H1 (cell line): ENCODE results near the gene B3GAT1. TPM values are rescaled to one million over a fixed set of nuclear protein-coding genes. Genes with fewer than 3 reads are reported as not detected.

Experiments used
- CTCF ChIA-PET: fragments of 300-600 bp; sonication (Branson Sonifier 250); formaldehyde crosslinking; loops from one replicate; lab custom pipeline; 2021; ENCODE audit not compliant: partially characterized antibody; lab: Charles Lee
- POLR2A ChIA-PET: fragments of 300-600 bp; sonication (Branson Sonifier 250); formaldehyde crosslinking; loops from one replicate; lab custom pipeline; 2021; ENCODE audit warnings: inconsistent platforms; ENCODE audit not compliant: partially characterized antibody; lab: Charles Lee
- DNase-seq, 2 experiments: peaks; one replicate each; pipeline versions ENCODE4 v3.0.0 to v3.0.0-alpha.2; 2010 to 2022; ENCODE audit warnings: low spot score in 2 of 2, low read depth in 1 of 2, mixed read lengths in 1 of 2
- FAIRE-seq: peaks from 2 replicates; lab custom pipeline; 2011; peaks lifted over from hg19 to GRCh38; lab: Jason Lieb, UNC
- H2AFZ ChIP-seq: 2 replicates; pipeline ENCODE4 v1.8.1; 2012; ENCODE audit warnings: low read length, inconsistent platforms
- H2AK5ac ChIP-seq: 2 replicates; pipeline ENCODE4 v1.6.1; 2013; ENCODE audit warnings: low read depth, low read length
- H2BK120ac ChIP-seq: replicated peaks from 2 replicates; pipeline ENCODE3; 2013; ENCODE audit warnings: low read depth, low read length, inconsistent platforms
- H2BK12ac ChIP-seq: 2 replicates; pipeline ENCODE4 v1.6.1; 2013; ENCODE audit warnings: low read depth, low read length
- H2BK15ac ChIP-seq: 2 replicates; pipeline ENCODE4 v1.6.1; 2013; ENCODE audit warnings: low read length
- H2BK20ac ChIP-seq: 2 replicates; pipeline ENCODE4 v1.6.1; 2013; ENCODE audit warnings: low read length
- H2BK5ac ChIP-seq: 2 replicates; pipeline ENCODE4 v1.6.1; 2013; ENCODE audit warnings: low read depth, low read length
- H3K14ac ChIP-seq: 2 replicates; pipeline ENCODE4 v1.6.1; 2013; ENCODE audit warnings: inconsistent platforms; ENCODE audit not compliant: insufficient read length
- H3K18ac ChIP-seq: 2 replicates; pipeline ENCODE4 v1.6.1; 2013; ENCODE audit warnings: low read length; ENCODE audit errors: extremely low read depth
- H3K23ac ChIP-seq: 2 replicates; pipeline ENCODE4 v1.6.1; 2013; ENCODE audit warnings: inconsistent platforms; ENCODE audit not compliant: insufficient read length
- H3K23me2 ChIP-seq: 2 replicates; pipeline ENCODE4 v1.6.1; 2013; ENCODE audit warnings: low read depth, low read length
- H3K27ac ChIP-seq: 2 replicates; pipeline ENCODE4 v1.6.1; 2011; ENCODE audit warnings: low read depth, low read length, inconsistent platforms
- H3K27me3 ChIP-seq, 4 experiments: replicated peaks in 1 of 4; 1 replicate in 1 of 4; 2 replicates in 3 of 4; pipeline versions ENCODE4 v1.6.1 to v1.8.1; 2011 to 2013; ENCODE audit warnings: low read length in 3 of 4, mild to moderate bottlenecking in 3 of 4, inconsistent platforms in 2 of 4, mixed read lengths in 2 of 4, moderate library complexity in 1 of 4; ENCODE audit not compliant: control insufficient read depth in 3 of 4, insufficient read depth in 3 of 4; ENCODE audit errors: extremely low read depth in 1 of 4
- H3K36me3 ChIP-seq, 4 experiments: 2 replicates each; pipeline versions ENCODE4 v1.6.1 to v1.8.1; 2011 to 2013; ENCODE audit warnings: mild to moderate bottlenecking in 4 of 4, low read length in 3 of 4, moderate library complexity in 2 of 4, control low read depth in 1 of 4, inconsistent platforms in 1 of 4; ENCODE audit not compliant: insufficient read depth in 4 of 4, control insufficient read depth in 2 of 4
- H3K4ac ChIP-seq: replicated peaks from 2 replicates; pipeline ENCODE3; 2013; ENCODE audit warnings: low read length, low read depth, mixed read lengths, inconsistent platforms; ENCODE audit not compliant: insufficient read length
- H3K4me1 ChIP-seq, 4 experiments: replicated peaks in 1 of 4; 1 replicate in 1 of 4; 2 replicates in 3 of 4; pipeline versions ENCODE4 v1.6.1 to v1.8.1; 2011 to 2013; ENCODE audit warnings: low read length in 3 of 4, inconsistent platforms in 2 of 4, mixed read lengths in 1 of 4; ENCODE audit not compliant: insufficient read depth in 4 of 4, control insufficient read depth in 3 of 4
- H3K4me2 ChIP-seq, 2 experiments: 2 replicates each; pipeline versions ENCODE4 v1.6.1 to v1.8.1; 2011 to 2013; ENCODE audit warnings: low read depth in 2 of 2, low read length in 2 of 2, control low read depth in 1 of 2, inconsistent platforms in 1 of 2, mild to moderate bottlenecking in 1 of 2; ENCODE audit not compliant: insufficient read depth in 1 of 2
- H3K4me3 ChIP-seq, 4 experiments: fragments of 200-600, 300-600 bp in 1 of 4; sonication (generic), shearing (Covaris generic), sonication (Bioruptor Twin) in 1 of 4; 2 replicates each; pipeline versions ENCODE4 v1.5.1 to v1.8.1; 2011 to 2016; ENCODE audit warnings: low read length in 4 of 4, low read depth in 3 of 4, control low read depth in 2 of 4, inconsistent platforms in 2 of 4, mild to moderate bottlenecking in 2 of 4, mixed read lengths in 1 of 4, moderate library complexity in 1 of 4; ENCODE audit not compliant: insufficient read depth in 2 of 4; ENCODE audit errors: extremely low read depth in 1 of 4
- H3K56ac ChIP-seq: replicated peaks from 2 replicates; pipeline ENCODE3; 2013; ENCODE audit warnings: low read depth, mild to moderate bottlenecking, mixed read lengths, low read length, inconsistent platforms; ENCODE audit not compliant: insufficient read length
- H3K79me1 ChIP-seq: 2 replicates; pipeline ENCODE4 v1.6.1; 2013; ENCODE audit warnings: low read depth, low read length, control low read depth
- H3K79me2 ChIP-seq, 2 experiments: 2 replicates each; pipeline versions ENCODE4 v1.6.1 to v1.8.1; 2012 to 2013; ENCODE audit warnings: low read length in 2 of 2, mild to moderate bottlenecking in 2 of 2, inconsistent platforms in 1 of 2; ENCODE audit not compliant: insufficient read depth in 2 of 2, control insufficient read depth in 1 of 2
- H3K9ac ChIP-seq, 4 experiments: replicated peaks in 1 of 4; 1 replicate in 1 of 4; 2 replicates in 3 of 4; pipeline versions ENCODE4 v1.6.1 to v1.8.1; 2011 to 2013; ENCODE audit warnings: low read depth in 3 of 4, low read length in 3 of 4, control low read depth in 2 of 4, mild to moderate bottlenecking in 2 of 4, moderate library complexity in 2 of 4, inconsistent platforms in 1 of 4; ENCODE audit errors: extremely low read depth in 1 of 4
- H3K9me3 ChIP-seq, 2 experiments: 2 replicates each; pipeline versions ENCODE4 v1.6.1 to v1.8.1; 2012 to 2013; ENCODE audit warnings: mild to moderate bottlenecking in 2 of 2, moderate library complexity in 2 of 2, control low read depth in 1 of 2, inconsistent platforms in 1 of 2, low read depth in 1 of 2, low read length in 1 of 2, mixed read lengths in 1 of 2; ENCODE audit not compliant: insufficient read depth in 2 of 2
- H4K20me1 ChIP-seq, 2 experiments: replicated peaks in 1 of 2; 2 replicates each; pipeline versions ENCODE3 to v1.8.1; 2011 to 2013; ENCODE audit warnings: inconsistent platforms in 2 of 2, low read length in 2 of 2, mild to moderate bottlenecking in 1 of 2; ENCODE audit not compliant: insufficient read depth in 2 of 2, control insufficient read depth in 1 of 2
- H4K5ac ChIP-seq: 2 replicates; pipeline ENCODE4 v1.6.1; 2013; ENCODE audit warnings: low read length, low read depth, mixed read lengths, inconsistent platforms; ENCODE audit not compliant: insufficient read length
- H4K8ac ChIP-seq: 2 replicates; pipeline ENCODE4 v1.8.0; 2013; ENCODE audit warnings: mild to moderate bottlenecking, moderate library complexity, low read length, inconsistent platforms; ENCODE audit not compliant: insufficient read depth; ENCODE audit errors: extremely low read depth
- H4K91ac ChIP-seq: replicated peaks from 2 replicates; pipeline ENCODE3; 2013; ENCODE audit warnings: low read length, mixed read lengths, inconsistent platforms; ENCODE audit not compliant: insufficient read length
- BACH1 ChIP-seq: IDR thresholded peaks from 2 replicates; pipeline ENCODE4 v1.6.1; 2012; ENCODE audit warnings: low read length, improper control_type of control experiment
- BCL11A ChIP-seq, 2 experiments: IDR thresholded peaks; one replicate each; pipeline ENCODE4 v1.6.1; 2011; ENCODE audit warnings: low read depth in 2 of 2, low read length in 2 of 2, mild to moderate bottlenecking in 2 of 2
- CHD1 ChIP-seq: IDR thresholded peaks from 2 replicates; pipeline ENCODE4 v1.6.1; 2012; ENCODE audit warnings: low read depth, low read length, improper control_type of control experiment
- KDM4A ChIP-seq: IDR thresholded peaks from one replicate; pipeline ENCODE4 v1.7.1; 2012; ENCODE audit warnings: low read depth, mild to moderate bottlenecking, moderate library complexity, low read length, inconsistent platforms; ENCODE audit not compliant: severe bottlenecking
- MAFK ChIP-seq: IDR thresholded peaks from 2 replicates; pipeline ENCODE4 v1.6.1; 2012; ENCODE audit warnings: low read depth, mild to moderate bottlenecking, improper control_type of control experiment, low read length
- RAD21 ChIP-seq, 2 experiments: IDR thresholded peaks in 1 of 2; conservative IDR thresholded peaks in 1 of 2; 2 replicates each; pipeline ENCODE4 v1.6.1; 2011; ENCODE audit warnings: low read depth in 2 of 2, low read length in 2 of 2, improper control_type of control experiment in 1 of 2, inconsistent platforms in 1 of 2, mild to moderate bottlenecking in 1 of 2, moderate library complexity in 1 of 2
- SIRT6 ChIP-seq: IDR thresholded peaks from one replicate; pipeline ENCODE4 v1.7.1; 2012; ENCODE audit warnings: low read length, inconsistent platforms
- TAF1 ChIP-seq: IDR thresholded peaks from 2 replicates; pipeline ENCODE4 v1.6.1; 2011; ENCODE audit warnings: mild to moderate bottlenecking, low read depth, low read length
- WGBS, 2 experiments: shearing (Covaris generic) in 1 of 2; methylation state at CpG; one replicate each; pipeline versions ENCODE4 v1.1.6 to v1.1.7; 2013 to 2015; ENCODE audit warnings: low lambda C conversion rate in 2 of 2, mixed read lengths in 2 of 2, inconsistent platforms in 1 of 2, low coverage in 1 of 2, missing lambda C conversion rate in 1 of 2; ENCODE audit not compliant: insufficient replicate concordance in 2 of 2, insufficient coverage in 1 of 2, insufficient read length in 1 of 2; ENCODE audit errors: extremely low coverage in 1 of 2, missing lambda C conversion rate in 1 of 2; 5-methylcytosine and 5-hydroxymethylcytosine counted together
- polyA plus RNA-seq, 7 experiments: library from polyadenylated mRNA; depleted of rRNA in 3 of 7; stranded (reverse) in 5 of 7; unstranded in 2 of 7; fragments of >200 nt in 5 of 7; fragments of 200-250 nt in 2 of 7; gene quantifications; 1 replicate in 5 of 7; 2 replicates in 1 of 7; 4 replicates in 1 of 7; pipeline versions ENCODE4 v1.2.1 to v1.2.3, GENCODE V29; 2011 to 2013; ENCODE audit warnings: missing spikeins in 2 of 7, mixed read lengths in 2 of 7
- total RNA-seq: library from RNA; stranded (reverse); fragmentation: NEBNext Ultra II Directional; extraction: Animal tissue kit (Norgen Biotek cat#: 25700); gene quantifications from 2 replicates; pipeline ENCODE4 v1.2.1, GENCODE V29; 2021
- TF ChIP-seq, protein P1 (sequence below): IDR thresholded peaks from 2 replicates; pipeline ENCODE4 v1.6.1; 2012; ENCODE audit warnings: inconsistent platforms
- TF ChIP-seq, protein P2 (sequence below): IDR thresholded peaks from 2 replicates; pipeline ENCODE4 v1.6.1; 2011; ENCODE audit warnings: low read length, improper control_type of control experiment

Gene B3GAT1
- total and polyA plus RNA-seq, 2 of the 8 experiments (the other 6 are each of a cell fraction or from before 2014, with no cell fraction given): 19.7 to 32.4 TPM

DNA sequence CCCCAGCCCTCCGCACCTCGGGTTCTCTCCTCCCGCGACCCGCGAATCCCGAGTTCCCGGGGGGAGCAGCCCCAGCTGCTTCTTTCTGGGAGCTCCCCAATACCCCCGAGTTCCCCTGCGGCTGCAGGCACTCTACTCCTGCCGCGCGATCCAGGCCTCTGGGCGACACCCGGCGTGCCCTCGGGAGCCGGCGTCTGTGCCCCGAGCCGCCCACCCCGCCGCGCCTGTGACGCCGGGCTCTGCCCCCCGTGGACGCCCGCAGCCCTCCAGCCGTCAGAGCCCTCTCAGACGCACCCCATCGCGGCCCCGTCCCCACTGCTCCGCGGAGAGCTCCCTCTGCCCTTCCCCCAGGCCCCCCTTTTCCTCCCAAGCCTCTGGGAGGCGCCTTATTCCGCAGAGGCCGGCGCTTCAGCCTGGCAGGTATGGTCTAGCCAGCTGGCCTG is 79.8 kb downstream of the B3GAT1 start:
- H2AK5ac ChIP-seq: no peak overlapping the region
- no peak overlapping the region for H3K4ac ChIP-seq
- H3K14ac ChIP-seq: no peak overlapping the region
- POLR2A ChIA-PET: interaction anchor here (1.3 to 2.1 kb wide), 2 partner anchors 10 to 59 kb away, joined by 3 to 7 read pairs; no protein-coding TSS in a partner anchor
- no peak overlapping the region for H3K18ac ChIP-seq
- no peak overlapping the region for H3K56ac ChIP-seq
- no peaks in the 10 kb centered on the region for H3K9me3 ChIP-seq
- FAIRE-seq (no peak), DNase-seq (peak in 1 of 2 experiments; percentile 70)
- H2AFZ ChIP-seq: 0 out of 2 replicates have a peak overlapping the region, but pooled peaks have one; percentile 27
- CTCF ChIA-PET: interaction anchor here (0.8 to 2.1 kb wide), 6 partner anchors 9 to 648 kb away, joined by 3 to 5 read pairs (median 3); no protein-coding TSS in a partner anchor
- peaks cover 8% of the 10 kb centered on the region; the same call in 1 of the 2 replicates for H3K23me2 ChIP-seq
- H3K27me3 ChIP-seq: peaks cover 0 to 36% (median 24%) of the 10 kb centered on the region in 4 experiments; a peak in 5 of 7 replicates
- no peak overlapping the region for H3K9ac ChIP-seq
- H3K27ac ChIP-seq: no peak overlapping the region
- H2BK120ac ChIP-seq: no peak overlapping the region
- peak overlapping the region; percentile 61 to 96 for H3K4me2 ChIP-seq
- peak overlapping the region; percentile 48 to 72 (median 66) for H3K4me3 ChIP-seq
- H3K23ac ChIP-seq: no peak overlapping the region
- no peaks in the 10 kb centered on the region for H3K79me1 ChIP-seq
- H4K91ac ChIP-seq: no peak overlapping the region
- H2BK15ac ChIP-seq: no peak overlapping the region
- no peak overlapping the region for H2BK12ac ChIP-seq
- H4K5ac ChIP-seq: no peak overlapping the region
- H3K36me3 ChIP-seq: no peaks in the 10 kb centered on the region
- peaks cover 0 to 5% (median 4%) of the 10 kb centered on the region in 4 experiments; a peak in 4 of 7 replicates for H3K4me1 ChIP-seq
- no peaks in the 10 kb centered on the region for H3K79me2 ChIP-seq
- whole genome bisulfite sequencing, 2 experiments: 2% methylated on average over 38 of the region's 40 CpGs; no CpG with 5 or more reads in 1 of the 2 experiments
- H2BK5ac ChIP-seq: no peak overlapping the region
- H4K20me1 ChIP-seq: no peaks in the 10 kb centered on the region
- no peak overlapping the region for H2BK20ac ChIP-seq
- H4K8ac ChIP-seq: no peak overlapping the region; the same call in 1 of the 2 replicates
- TF ChIP-seq, protein P1, sequence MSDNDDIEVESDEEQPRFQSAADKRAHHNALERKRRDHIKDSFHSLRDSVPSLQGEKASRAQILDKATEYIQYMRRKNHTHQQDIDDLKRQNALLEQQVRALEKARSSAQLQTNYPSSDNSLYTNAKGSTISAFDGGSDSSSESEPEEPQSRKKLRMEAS: no peak
- TF ChIP-seq, protein P2, sequence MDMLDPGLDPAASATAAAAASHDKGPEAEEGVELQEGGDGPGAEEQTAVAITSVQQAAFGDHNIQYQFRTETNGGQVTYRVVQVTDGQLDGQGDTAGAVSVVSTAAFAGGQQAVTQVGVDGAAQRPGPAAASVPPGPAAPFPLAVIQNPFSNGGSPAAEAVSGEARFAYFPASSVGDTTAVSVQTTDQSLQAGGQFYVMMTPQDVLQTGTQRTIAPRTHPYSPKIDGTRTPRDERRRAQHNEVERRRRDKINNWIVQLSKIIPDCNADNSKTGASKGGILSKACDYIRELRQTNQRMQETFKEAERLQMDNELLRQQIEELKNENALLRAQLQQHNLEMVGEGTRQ: no peak
- peak; percentile 10 to 34; a peak in 2 of 4 replicates for TF ChIP-seq RAD21 (IDR thresholded peaks at IDR 0.05 in 1 of 2, conservative IDR thresholded peaks at IDR 0.05 in 1 of 2; ENCODE audit: low read depth in 2 of 2, low read length in 2 of 2)
- TF ChIP-seq CHD1: no peak
- no peak for TF ChIP-seq SIRT6
- peak; percentile 95 for TF ChIP-seq KDM4A
- no peak for TF ChIP-seq BCL11A (IDR thresholded peaks at IDR 0.05; ENCODE audit: low read depth in 2 of 2, low read length in 2 of 2)
- TF ChIP-seq MAFK: no peak
- no peak for TF ChIP-seq BACH1
- TF ChIP-seq TAF1: no peak
